Measurements from ENCODE around the gene GPR78. TPM values are rescaled to one million over a fixed set of nuclear protein-coding genes. Genes with fewer than 3 reads are reported as not detected.

Gene GPR78
- total RNA-seq, 1 experiment from 2014 or later, result not detected

GRCh38 chr4:8614365-8615193 is 34.4 kb downstream of the GPR78 start:
- DNase-seq, result no peak
- Mint-ChIP-seq H3K4me1 (ENCODE audit: low read depth, unreplicated experiment) (no peaks in the 10 kb centered on the region), H3K4me3 (ENCODE audit: low read depth, unreplicated experiment) (no peak overlapping the region), H3K27me3 (ENCODE audit: unreplicated experiment) (peaks cover 88% of the 10 kb centered on the region), H3K9me3 (ENCODE audit: low read depth, unreplicated experiment) (no peaks in the 10 kb centered on the region), H3K36me3 (ENCODE audit: insufficient read depth, unreplicated experiment) (no peaks in the 10 kb centered on the region), H3K27ac (ENCODE audit: unreplicated experiment) (no peak overlapping the region)
- CTCF ChIA-PET, result no interaction called here
- intact Hi-C loops (cut with micrococcal nuclease; ENCODE audit: unreplicated experiment), result no loop called here
- no TSS peak for BruUV-seq (replicated peaks)
- TF ChIP-seq CTCF (IDR thresholded peaks at IDR 0.05; ENCODE audit: unreplicated experiment), result no peak

GRCh38 chr4:8615366-8615765 is 35.2 kb downstream of the GPR78 start:
- no peaks in the 10 kb centered on the region for H3K36me3 Mint-ChIP-seq (ENCODE audit: insufficient read depth, unreplicated experiment)
- no peak overlapping the region for H3K27ac Mint-ChIP-seq (ENCODE audit: unreplicated experiment)
- H3K4me1 Mint-ChIP-seq (ENCODE audit: low read depth, unreplicated experiment), result no peaks in the 10 kb centered on the region
- intact Hi-C loops (cut with micrococcal nuclease; ENCODE audit: unreplicated experiment), result no loop called here
- no TSS peak for BruUV-seq (replicated peaks)
- H3K4me3 Mint-ChIP-seq (ENCODE audit: low read depth, unreplicated experiment), result no peak overlapping the region
- no peak for DNase-seq
- H3K9me3 Mint-ChIP-seq (ENCODE audit: low read depth, unreplicated experiment), result no peaks in the 10 kb centered on the region
- TF ChIP-seq CTCF (IDR thresholded peaks at IDR 0.05; ENCODE audit: unreplicated experiment), result no peak
- H3K27me3 Mint-ChIP-seq (ENCODE audit: unreplicated experiment), result peaks cover 80% of the 10 kb centered on the region
- CTCF ChIA-PET, result no interaction called here

- Mint-ChIP-seq H3K27ac (ENCODE audit: unreplicated experiment) (no peak overlapping the region), H3K4me1 (ENCODE audit: low read depth, unreplicated experiment) (no peaks in the 10 kb centered on the region), H3K36me3 (ENCODE audit: insufficient read depth, unreplicated experiment) (no peaks in the 10 kb centered on the region), H3K9me3 (ENCODE audit: low read depth, unreplicated experiment) (no peaks in the 10 kb centered on the region), H3K27me3 (ENCODE audit: unreplicated experiment) (peaks cover 72% of the 10 kb centered on the region), H3K4me3 (ENCODE audit: low read depth, unreplicated experiment) (no peak overlapping the region)
- TF ChIP-seq CTCF (IDR thresholded peaks at IDR 0.05; ENCODE audit: unreplicated experiment), result no peak
- no peak for DNase-seq
- intact Hi-C loops (cut with micrococcal nuclease; ENCODE audit: unreplicated experiment), result no loop called here
- BruUV-seq (replicated peaks), result no TSS peak
- CTCF ChIA-PET, result no interaction called here
These were observed 36.0 kb downstream of the GPR78 start for GRCh38 chr4:8615921-8616787.

- BruUV-seq (replicated peaks), result no TSS peak
- H3K4me3 Mint-ChIP-seq (ENCODE audit: low read depth, unreplicated experiment), result no peak overlapping the region
- intact Hi-C loops (cut with micrococcal nuclease; ENCODE audit: unreplicated experiment), result no loop called here
- H3K27me3 Mint-ChIP-seq (ENCODE audit: unreplicated experiment), result peaks cover 65% of the 10 kb centered on the region
- H3K4me1 Mint-ChIP-seq (ENCODE audit: low read depth, unreplicated experiment), result no peaks in the 10 kb centered on the region
- no peak for DNase-seq
- H3K27ac Mint-ChIP-seq (ENCODE audit: unreplicated experiment), result no peak overlapping the region
- TF ChIP-seq CTCF (IDR thresholded peaks at IDR 0.05; ENCODE audit: unreplicated experiment), result no peak
- no peaks in the 10 kb centered on the region for H3K9me3 Mint-ChIP-seq (ENCODE audit: low read depth, unreplicated experiment)
- CTCF ChIA-PET, result interaction anchor here (0.5 kb wide), 1 partner anchor 154 kb away, joined by 4 read pairs; no protein-coding TSS in a partner anchor
- H3K36me3 Mint-ChIP-seq (ENCODE audit: insufficient read depth, unreplicated experiment), result no peaks in the 10 kb centered on the region
These were observed 36.6 kb downstream of the GPR78 start for GRCh38 chr4:8616831-8617230.

Measured in Calu3 (cell line).